ENCODE results near the gene CD151. TPM values are rescaled to one million over a fixed set of nuclear protein-coding genes. Genes with fewer than 3 reads are reported as not detected.

CD151 gene
- polyA plus RNA-seq, 4 donors: 194 to 242 (median 203) TPM

DNA sequence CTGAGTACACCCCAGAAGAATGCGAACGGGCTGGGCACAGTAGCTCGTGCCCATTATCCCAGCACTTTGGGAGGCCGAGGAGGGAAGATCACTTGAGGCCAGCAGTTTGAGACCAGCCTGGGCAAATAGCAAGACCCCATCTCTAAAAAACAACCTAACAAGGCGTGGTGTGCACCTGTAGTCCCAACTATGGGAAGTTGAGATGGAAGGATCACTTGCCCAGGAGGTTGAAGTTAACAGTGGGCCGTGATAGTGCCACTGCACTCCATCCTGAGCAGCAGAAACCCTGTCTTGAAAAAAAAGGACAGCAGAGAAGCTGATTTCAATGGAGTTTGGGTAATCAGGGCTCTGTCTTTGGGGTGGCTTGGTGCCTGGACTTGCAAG, 19.7 kb upstream of the CD151 start:
- no peak for DNase-seq (ENCODE audit: low read depth in 4 of 4, low spot score in 3 of 4)

DNA sequence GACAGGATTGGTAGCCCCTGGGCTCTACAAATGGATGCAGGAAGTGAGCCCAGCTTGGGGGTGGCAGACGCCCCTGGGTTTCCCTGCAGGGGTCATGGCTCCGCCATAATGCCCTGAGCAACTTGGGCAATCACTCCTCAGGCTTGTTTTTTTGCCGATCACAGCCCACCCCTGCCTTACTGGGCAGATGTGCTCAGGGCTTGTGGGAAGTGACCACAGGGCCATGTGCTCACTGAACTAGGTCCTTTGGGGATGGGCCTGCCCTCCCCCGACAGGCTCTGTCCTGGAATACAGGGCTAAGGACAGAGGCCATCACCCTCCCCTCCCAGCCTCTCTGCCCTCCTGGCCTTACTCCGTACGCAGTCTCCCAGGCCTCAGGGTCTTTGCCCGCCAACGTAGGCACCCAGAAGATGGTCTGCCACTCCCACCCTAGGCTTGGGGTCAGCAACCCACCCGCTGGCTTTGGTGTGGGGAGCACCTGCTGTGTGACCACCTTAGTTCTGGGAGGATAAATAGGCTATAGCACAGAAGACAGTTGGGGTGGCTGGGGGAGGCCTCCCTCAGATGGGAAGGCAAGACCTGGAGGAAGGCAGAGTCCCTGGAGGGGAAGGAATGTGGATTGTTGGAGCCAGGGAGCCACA, 19.2 kb upstream of the CD151 start:
- DNase-seq (ENCODE audit: low read depth in 4 of 4, low spot score in 3 of 4): no peak

DNA sequence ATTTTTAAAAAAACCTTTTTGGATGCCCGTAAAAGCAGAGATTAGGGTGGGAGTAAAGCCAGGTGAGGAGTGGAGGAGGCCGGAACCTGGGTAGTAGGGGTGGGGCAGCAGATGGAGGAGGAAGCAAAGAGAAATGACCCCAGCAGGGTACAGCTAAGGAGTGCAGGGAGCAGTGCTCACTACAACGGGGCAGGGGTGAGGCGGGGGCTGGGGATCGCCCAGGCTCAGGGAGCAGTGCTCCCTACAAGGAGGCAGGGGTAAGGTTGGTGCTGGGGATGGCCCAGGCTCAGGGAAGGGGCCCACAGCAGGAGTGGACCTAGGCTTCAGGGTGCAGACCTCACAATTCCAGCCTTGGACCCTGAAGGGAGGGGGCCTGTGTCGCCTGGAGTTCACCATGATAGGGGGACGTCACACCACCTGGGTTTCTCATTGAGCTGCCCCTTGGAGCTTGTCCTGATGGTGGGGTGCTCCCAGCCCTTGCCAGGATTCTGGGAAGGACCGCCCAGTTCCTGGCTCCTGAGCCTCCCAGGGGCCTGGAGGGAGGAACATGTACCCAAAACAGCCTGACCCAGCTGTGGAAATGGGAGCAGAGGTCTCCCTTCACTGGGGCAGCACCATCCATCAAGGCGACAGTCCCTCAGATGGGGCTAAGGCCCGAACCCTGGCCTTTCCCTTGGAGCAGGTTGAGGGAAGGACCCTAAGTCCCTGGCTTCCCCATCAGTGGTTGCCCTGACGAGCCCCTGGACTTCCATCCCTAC, 16.9 kb upstream of the CD151 start:
- no peak for DNase-seq (ENCODE audit: low read depth in 4 of 4, low spot score in 3 of 4)

DNA sequence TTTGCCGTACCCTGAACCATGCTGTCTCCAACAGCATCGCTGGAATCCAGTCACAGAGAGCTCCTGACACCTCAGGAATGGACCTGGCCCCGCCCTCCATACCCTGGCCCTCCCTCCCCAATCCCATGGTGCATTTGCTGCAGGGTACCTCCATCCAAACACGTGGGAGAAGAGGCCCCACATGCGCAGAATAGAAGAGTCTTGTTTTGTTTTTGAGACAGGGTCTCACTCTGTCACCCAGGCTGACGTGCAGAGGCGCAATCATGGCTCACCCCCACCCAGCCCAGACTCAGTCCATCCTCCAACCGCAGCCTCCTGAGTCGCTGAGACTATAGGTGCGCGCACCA, 16.3 kb upstream of the CD151 start:
- DNase-seq (ENCODE audit: low read depth in 4 of 4, low spot score in 3 of 4): no peak

DNA sequence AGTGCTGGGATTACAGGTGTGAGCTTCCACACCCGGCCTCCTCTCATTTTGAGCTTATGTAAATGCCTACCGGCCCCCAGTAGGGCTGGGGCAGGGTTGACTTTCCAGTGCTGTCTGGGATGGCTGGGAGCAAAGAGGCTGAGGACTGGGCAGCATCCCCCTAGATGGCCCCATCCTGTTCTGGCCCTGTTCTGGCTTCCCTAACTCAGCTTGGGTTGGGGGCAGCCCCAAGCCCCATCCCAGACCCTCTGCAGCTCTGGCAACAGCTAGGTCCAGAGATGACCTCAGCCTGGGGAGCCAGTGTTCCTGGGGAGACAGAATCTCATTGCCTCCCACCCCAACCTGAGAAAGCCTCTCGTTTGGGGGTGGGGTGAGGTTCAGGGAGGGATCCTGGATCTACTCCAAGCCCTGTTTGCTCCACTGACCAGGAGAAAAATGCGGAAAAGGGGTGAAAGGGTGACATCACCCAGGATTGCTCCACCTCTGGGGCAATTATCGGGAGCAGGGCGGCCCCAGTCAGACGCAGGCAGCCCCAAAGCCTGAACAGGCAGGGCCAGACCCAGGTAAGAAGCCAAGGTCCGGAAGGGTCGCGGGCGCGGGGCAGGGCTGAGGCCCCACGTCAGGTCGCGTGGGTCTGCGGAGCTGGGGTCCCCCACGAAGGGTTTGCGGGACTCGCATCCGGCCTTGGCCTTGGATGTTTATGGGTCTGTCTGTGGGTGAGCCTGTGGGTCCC, 14.2 kb upstream of the CD151 start, which contains the start of gene PNPLA2:
Gene PNPLA2, plus strand, starts transcription at position 519 of the 733 bp plus-strand sequence. CDS start 805 bp downstream, outside the sequence.
- no peak for DNase-seq (ENCODE audit: low read depth in 4 of 4, low spot score in 3 of 4)

DNA sequence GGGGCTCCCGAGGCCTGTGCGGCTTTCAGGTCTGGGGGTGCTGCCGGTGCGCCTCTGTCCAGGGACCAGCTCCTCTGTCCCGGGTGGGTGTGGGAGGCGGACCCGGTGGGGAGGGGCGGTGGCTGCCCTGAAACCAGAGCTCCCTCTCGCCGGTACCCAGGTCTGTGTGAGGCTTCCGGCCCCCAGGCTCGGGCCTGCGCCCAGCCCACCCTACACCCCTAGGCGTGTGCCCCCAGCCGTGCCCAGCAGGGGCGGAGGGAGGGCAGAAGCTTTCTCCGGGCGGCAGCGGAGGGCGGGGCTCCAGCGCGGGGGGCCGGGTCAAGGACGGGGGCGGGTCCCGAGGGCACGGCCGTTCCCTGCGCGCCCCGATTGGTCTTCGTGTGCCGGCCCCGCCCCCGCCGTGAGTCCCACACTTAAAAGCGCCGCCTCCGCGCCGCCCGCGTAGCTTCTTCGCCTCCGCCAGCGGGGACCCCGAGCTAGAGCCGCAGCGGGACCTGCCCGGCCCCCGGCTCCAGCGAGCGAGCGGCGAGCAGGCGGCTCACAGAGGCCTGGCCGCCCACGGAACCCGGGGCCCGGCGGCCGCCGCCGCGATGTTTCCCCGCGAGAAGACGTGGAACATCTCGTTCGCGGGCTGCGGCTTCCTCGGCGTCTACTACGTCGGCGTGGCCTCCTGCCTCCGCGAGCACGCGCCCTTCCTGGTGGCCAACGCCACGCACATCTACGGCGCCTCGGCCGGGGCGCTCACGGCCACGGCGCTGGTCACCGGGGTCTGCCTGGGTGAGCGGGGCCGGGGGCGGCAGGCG, 13.4 kb upstream of the CD151 start:
- DNase-seq (ENCODE audit: low read depth in 4 of 4, low spot score in 3 of 4): no peak

DNA sequence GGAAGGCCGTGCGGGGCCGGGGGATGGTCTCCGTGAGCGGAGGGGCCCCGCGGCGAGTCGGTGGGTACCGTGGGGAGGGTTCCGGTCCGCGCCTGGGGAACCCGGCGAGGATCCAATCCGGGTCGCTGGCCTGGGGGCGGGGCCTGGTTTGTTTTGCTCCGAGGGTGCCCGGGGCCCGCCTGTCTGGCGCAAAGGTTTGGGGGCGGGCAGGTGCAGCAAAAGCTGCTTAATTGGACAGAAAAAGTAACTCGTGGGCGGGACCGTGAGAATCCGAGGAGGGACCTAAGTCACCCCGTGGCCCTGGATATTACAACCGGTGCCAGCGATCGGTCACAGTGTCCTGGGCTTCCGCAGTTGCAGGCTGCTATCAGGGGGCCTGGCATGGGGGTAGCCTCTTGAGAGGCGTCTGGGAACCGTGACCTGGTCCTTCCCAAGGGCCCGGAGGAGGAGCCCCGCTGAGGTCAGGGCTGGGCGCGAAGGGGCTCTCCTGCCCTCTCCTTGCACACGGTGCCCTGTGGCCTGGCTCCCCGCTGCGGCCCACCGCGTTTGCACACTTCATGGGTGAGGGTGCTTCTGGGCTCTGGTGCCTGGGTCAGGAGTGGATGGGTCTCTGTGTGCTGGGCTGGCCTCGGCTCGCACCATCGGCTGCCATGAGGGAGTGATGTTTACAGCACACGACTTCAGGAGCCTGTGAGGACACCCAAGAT, 12.7 kb upstream of the CD151 start:
- DNase-seq (ENCODE audit: low read depth in 4 of 4, low spot score in 3 of 4): no peak

DNA sequence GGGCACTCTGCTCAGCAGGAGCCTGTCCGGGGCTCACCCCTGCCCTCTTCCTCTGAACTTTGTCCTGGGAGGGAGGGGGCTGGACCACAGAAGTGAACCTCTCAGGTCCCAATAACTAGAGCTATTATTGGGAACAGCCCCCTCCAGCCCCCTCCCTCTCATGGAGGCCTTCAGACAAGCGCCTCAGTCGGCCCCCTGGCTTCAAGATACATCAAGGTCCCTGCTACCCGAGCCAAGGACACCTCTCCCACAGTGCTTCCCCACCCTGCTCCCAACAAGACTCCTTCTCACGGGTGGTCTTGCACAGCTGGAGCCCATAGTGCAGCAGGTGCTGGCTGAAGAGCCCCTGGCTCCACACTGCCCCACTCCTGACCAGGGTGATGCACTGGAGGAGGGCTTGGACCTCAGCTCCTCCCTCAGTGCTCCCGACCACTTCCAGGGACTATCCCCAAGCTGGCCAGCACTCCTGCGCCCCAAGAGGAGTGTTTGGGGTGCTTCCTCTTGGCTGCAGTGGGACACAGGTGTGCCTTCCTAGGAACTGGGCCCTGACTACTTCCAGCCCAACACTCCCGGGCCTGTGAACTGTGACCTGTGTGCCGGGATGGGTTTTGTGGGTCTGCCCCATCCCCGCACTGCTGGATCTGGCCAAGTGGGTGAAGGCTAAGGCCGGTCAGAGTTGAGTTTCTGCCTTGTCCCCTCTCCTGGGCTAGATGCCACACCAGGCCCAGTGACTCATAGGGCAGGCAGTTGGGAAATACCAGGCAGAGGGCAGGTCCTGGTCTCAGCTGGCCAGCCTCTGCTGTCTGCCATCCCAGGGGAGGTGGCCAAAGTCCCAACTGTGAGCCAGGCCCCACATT, 11.9 kb upstream of the CD151 start:
- no peak for DNase-seq (ENCODE audit: low read depth in 4 of 4, low spot score in 3 of 4)

DNA sequence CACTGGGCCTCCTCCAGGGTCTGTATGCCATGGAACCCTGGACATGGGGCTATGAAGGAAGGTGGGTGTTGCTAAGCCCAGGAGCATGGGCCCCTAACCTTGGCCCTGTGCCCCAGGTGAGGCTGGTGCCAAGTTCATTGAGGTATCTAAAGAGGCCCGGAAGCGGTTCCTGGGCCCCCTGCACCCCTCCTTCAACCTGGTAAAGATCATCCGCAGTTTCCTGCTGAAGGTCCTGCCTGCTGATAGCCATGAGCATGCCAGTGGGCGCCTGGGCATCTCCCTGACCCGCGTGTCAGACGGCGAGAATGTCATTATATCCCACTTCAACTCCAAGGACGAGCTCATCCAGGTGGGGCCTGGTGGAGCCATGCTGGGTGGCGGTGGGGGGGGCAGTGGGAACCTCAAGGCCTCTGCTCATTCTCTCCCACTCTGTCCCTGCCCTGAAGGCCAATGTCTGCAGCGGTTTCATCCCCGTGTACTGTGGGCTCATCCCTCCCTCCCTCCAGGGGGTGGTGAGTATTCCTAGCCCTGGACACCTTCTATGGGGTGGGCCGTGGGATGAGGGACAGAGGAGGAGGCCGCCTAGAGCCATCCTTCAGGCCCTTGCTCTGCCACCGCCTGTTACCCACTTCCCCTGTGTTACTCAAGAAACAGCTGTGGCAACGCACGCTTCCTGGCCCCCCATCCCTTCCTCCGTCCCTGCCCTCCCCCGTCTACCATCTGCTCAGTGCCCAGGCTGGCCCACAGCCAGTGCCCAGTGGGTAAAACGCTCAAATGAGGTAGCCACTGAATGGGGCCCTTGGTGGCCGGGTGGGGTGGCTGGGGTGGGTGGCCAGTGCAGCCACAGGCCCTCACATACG, 11.0 kb upstream of the CD151 start:
- no peak for DNase-seq (ENCODE audit: low read depth in 4 of 4, low spot score in 3 of 4)

DNA sequence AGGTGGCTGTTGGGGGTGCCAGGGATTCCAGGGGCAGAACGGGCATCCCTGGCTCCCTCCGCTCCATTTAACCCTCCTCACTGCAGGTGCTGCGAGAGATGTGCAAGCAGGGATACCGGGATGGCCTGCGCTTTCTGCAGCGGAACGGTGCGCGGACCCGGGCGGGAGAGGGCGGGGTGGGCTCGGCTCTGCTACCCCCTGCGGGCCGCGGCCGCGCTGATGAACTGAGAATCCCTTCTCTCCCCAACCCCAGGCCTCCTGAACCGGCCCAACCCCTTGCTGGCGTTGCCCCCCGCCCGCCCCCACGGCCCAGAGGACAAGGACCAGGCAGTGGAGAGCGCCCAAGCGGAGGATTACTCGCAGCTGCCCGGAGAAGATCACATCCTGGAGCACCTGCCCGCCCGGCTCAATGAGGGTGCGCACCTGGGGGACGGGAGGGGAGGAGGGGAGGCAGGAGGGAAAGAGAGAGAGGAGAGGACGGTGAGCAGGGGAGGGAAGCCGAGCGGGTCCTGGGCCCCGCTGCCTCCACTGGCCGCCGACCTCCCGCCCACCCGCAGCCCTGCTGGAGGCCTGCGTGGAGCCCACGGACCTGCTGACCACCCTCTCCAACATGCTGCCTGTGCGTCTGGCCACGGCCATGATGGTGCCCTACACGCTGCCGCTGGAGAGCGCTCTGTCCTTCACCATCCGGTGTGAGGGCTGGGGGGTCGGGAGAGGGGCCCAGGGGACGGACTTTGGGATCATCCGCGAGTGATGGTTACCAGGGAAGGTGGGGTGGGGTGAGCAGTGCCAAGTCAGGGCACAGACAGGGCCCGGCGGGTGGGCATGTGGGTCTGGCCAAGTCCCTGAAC, 9.1 kb upstream of the CD151 start:
- no peak for DNase-seq (ENCODE audit: low read depth in 4 of 4, low spot score in 3 of 4)

DNA sequence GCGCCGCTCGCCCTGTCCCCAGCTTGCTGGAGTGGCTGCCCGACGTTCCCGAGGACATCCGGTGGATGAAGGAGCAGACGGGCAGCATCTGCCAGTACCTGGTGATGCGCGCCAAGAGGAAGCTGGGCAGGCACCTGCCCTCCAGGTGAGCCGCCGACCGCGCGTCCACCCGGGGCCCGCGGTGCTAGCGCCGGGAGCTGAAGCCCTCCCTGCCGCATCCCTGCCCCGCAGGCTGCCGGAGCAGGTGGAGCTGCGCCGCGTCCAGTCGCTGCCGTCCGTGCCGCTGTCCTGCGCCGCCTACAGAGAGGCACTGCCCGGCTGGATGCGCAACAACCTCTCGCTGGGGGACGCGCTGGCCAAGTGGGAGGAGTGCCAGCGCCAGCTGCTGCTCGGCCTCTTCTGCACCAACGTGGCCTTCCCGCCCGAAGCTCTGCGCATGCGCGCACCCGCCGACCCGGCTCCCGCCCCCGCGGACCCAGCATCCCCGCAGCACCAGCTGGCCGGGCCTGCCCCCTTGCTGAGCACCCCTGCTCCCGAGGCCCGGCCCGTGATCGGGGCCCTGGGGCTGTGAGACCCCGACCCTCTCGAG, 8.4 kb upstream of the CD151 start:
- DNase-seq (ENCODE audit: low read depth in 4 of 4, low spot score in 3 of 4): no peak

DNA sequence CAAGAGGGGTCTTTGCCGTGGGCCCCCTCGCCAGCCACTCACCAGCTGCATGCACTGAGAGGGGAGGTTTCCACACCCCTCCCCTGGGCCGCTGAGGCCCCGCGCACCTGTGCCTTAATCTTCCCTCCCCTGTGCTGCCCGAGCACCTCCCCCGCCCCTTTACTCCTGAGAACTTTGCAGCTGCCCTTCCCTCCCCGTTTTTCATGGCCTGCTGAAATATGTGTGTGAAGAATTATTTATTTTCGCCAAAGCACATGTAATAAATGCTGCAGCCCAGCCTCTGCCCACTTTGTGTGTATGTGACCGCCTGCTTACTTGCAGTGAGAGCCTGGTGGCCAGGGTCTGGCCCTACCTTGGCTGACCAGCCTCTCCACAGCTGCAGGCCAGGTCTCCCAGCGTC, 7.8 kb upstream of the CD151 start:
- DNase-seq (ENCODE audit: low read depth in 4 of 4, low spot score in 3 of 4): no peak

DNA sequence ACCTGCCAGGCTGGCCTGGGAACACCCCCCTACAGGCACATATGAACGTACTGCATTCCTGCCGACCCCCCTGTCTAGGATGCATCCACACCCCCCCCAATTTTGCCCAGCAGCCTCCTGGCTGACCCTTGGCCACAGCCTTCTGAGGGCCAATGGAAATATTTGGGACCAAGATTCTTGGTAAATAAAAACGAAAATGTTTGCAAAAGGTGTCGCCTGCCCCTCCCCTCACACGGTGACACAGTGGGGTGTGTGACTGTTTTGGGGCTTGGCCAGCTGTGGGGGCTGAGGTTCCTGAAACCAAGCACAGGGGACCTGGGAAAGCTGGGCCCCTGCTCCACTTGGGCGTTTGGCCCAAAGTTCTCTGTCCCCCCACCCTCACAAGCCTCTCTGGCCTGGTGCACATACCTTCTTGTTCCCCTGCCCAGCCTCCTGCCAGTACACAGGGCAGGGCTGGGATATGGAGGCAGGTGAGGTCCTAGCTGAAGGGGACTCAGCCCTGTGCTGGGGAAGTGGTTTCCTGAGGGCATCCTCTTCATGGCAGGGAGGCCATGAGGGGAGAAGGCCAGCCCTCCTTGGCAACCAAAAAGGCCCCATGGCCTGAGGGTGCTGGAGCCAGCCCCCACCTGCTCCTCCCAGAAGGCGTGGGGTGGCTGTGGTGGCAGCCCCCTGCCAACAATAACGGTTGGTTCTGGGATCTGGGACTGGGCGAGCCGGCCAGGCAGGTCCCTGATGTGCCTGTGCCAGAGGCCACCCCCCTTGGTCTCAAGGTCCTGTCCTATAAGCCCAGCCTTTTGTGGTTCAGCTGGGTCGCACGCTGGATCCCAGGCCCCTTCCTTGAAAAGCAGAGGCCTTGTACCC, 7.2 kb upstream of the CD151 start:
- DNase-seq (ENCODE audit: low read depth in 4 of 4, low spot score in 3 of 4): no peak

DNA sequence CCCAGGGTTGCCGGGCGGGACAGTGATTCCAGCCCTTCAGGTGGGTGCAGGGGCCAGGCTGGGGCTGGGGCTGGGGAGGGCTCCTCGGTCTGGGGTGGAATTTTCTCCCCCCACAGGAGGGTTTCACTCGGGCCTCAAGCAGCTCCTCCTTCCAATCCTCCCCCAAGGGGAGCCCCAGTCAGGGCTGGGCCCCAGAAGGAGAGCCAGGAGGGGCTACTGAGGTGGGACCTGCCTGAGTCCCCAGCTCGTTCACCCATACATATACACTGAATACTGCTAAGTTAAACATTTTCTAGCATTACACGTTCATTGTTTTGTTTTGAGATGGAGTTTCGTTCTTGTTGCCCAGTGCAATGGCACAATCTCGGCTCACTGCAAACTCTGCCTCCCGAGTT, 6.5 kb upstream of the CD151 start:
- no peak for DNase-seq (ENCODE audit: low read depth in 4 of 4, low spot score in 3 of 4)

DNA sequence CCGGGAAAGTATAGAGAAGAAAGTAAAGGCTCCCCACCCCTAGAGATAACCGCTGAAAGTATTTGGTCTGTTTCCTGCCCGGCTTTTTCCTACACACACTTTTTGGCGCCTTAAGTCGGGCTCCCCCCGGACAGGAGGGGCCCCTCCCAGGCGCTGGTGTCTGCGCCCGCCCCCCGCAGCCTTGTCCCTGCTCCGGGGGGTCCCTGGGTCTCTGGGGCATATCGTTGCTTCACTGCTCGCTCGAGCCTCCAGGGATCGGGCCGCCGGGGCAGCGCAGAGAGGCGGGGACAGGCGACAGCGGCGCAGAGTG, 6.0 kb upstream of the CD151 start:
- DNase-seq (ENCODE audit: low read depth in 4 of 4, low spot score in 3 of 4): no peak

DNA sequence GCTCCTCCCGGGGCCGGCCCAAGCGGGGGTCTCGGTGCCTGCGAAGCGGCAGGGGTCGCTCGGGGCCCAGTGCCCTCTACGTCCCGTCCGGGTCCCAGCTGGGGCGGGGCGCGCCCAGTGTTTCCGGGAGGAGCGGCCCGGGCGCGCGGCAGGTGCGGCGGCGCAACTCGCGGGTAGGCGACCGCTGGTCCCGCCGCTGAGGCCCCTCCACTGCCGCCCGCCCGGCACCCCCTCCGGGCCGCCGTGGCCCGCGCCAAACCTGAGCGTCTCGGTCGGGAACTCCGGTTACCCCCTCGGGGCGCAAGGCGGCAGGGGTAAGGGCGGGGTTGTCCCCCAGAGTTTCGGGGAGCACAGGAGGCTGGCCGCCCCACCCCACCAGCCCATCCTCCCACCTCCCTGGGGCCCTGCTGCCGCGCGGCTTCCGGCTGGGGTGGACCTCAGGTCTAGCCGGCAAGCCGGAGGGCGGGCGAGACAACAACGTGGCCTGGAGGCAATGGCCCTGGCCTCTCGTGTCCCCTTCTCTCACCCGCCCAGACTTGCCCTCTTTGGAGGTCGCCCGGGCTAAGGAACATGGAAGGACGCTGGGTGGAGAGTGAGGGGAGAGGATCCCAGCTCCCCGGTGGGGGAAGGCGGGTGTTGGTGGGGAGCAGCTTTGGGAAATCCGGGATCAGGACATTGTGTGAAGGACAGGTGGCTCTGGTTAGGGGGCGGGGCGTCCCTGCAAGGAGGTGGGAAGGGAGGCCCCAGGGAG, 5.4 kb upstream of the CD151 start:
- no peak for DNase-seq (ENCODE audit: low read depth in 4 of 4, low spot score in 3 of 4)
